ENCODE data around the gene CFAP99.

The CFAP99 gene

GRCh38 chr4:2395584-2395983 is 23.2 kb upstream of the CFAP99 start:
- no peaks in the 10 kb centered on the region for H3K79me2 ChIP-seq (ENCODE audit: control insufficient read depth, low read length)
- H3K27me3 ChIP-seq (ENCODE audit: control insufficient read depth, low read length), result peaks cover 21% of the 10 kb centered on the region
- H3K27ac ChIP-seq (ENCODE audit: low read depth, low read length), result no peak overlapping the region
- H4K20me1 ChIP-seq (ENCODE audit: control insufficient read depth, insufficient read depth, low read depth, low read length), result no peaks in the 10 kb centered on the region
- no peaks in the 10 kb centered on the region for H3K36me3 ChIP-seq (ENCODE audit: control insufficient read depth, low read length)
- H3K4me3 ChIP-seq (ENCODE audit: low read length), result no peak overlapping the region
- H3K4me1 ChIP-seq (ENCODE audit: control insufficient read depth, low read length), result peaks cover 11% of the 10 kb centered on the region
- H3K9me2 ChIP-seq (replicated peaks; ENCODE audit: control insufficient read depth, low read length), result no peaks in the 10 kb centered on the region
- H3K9me3 ChIP-seq (ENCODE audit: control insufficient read depth, insufficient read depth, low read length), result no peaks in the 10 kb centered on the region
- no peak overlapping the region for H3K4me2 ChIP-seq (ENCODE audit: low read length)
- H3F3A ChIP-seq (ENCODE audit: control insufficient read depth, insufficient read depth), result no peaks in the 10 kb centered on the region
- TF ChIP-seq EZH2phosphoT487 (IDR thresholded peaks at IDR 0.05; ENCODE audit: borderline replicate concordance, low read length) (no peak), CTCF (IDR thresholded peaks at IDR 0.05; ENCODE audit: low read depth, low read length, poor library complexity, severe bottlenecking) (no peak)

- H3K4me2 ChIP-seq (ENCODE audit: low read length), result no peak overlapping the region
- no peaks in the 10 kb centered on the region for H3F3A ChIP-seq (ENCODE audit: control insufficient read depth, insufficient read depth)
- no peaks in the 10 kb centered on the region for H3K79me2 ChIP-seq (ENCODE audit: control insufficient read depth, low read length)
- H3K9me3 ChIP-seq (ENCODE audit: control insufficient read depth, insufficient read depth, low read length), result no peaks in the 10 kb centered on the region
- peaks cover 11% of the 10 kb centered on the region for H3K4me1 ChIP-seq (ENCODE audit: control insufficient read depth, low read length)
- H3K27me3 ChIP-seq (ENCODE audit: control insufficient read depth, low read length), result peaks cover 21% of the 10 kb centered on the region; the same call in 1 of the 2 replicates
- no peak overlapping the region for H3K4me3 ChIP-seq (ENCODE audit: low read length)
- no peaks in the 10 kb centered on the region for H3K9me2 ChIP-seq (replicated peaks; ENCODE audit: control insufficient read depth, low read length)
- H3K27ac ChIP-seq (ENCODE audit: low read depth, low read length), result no peak overlapping the region
- TF ChIP-seq EZH2phosphoT487 (IDR thresholded peaks at IDR 0.05; ENCODE audit: borderline replicate concordance, low read length) (no peak), CTCF (IDR thresholded peaks at IDR 0.05; ENCODE audit: low read depth, low read length, poor library complexity, severe bottlenecking) (no peak)
- H4K20me1 ChIP-seq (ENCODE audit: control insufficient read depth, insufficient read depth, low read depth, low read length), result no peaks in the 10 kb centered on the region
- no peaks in the 10 kb centered on the region for H3K36me3 ChIP-seq (ENCODE audit: control insufficient read depth, low read length)
Measured at GRCh38 chr4:2396781-2397368, 21.9 kb upstream of the CFAP99 start.

- Histone ChIP-seq H3K9me2 (replicated peaks; ENCODE audit: control insufficient read depth, low read length) (no peaks in the 10 kb centered on the region), H3K9me3 (ENCODE audit: control insufficient read depth, insufficient read depth, low read length) (no peaks in the 10 kb centered on the region), H3K79me2 (ENCODE audit: control insufficient read depth, low read length) (no peaks in the 10 kb centered on the region), H4K20me1 (ENCODE audit: control insufficient read depth, insufficient read depth, low read depth, low read length) (no peaks in the 10 kb centered on the region), H3K27ac (ENCODE audit: low read depth, low read length) (no peak overlapping the region), H3K27me3 (ENCODE audit: control insufficient read depth, low read length) (peaks cover 27% of the 10 kb centered on the region), H3F3A (ENCODE audit: control insufficient read depth, insufficient read depth) (no peaks in the 10 kb centered on the region), H3K36me3 (ENCODE audit: control insufficient read depth, low read length) (no peaks in the 10 kb centered on the region), H3K4me3 (ENCODE audit: low read length) (no peak overlapping the region), H3K4me2 (ENCODE audit: low read length) (no peak overlapping the region), H3K4me1 (ENCODE audit: control insufficient read depth, low read length) (peaks cover 11% of the 10 kb centered on the region)
- TF ChIP-seq EZH2phosphoT487 (IDR thresholded peaks at IDR 0.05; ENCODE audit: borderline replicate concordance, low read length) (no peak), CTCF (IDR thresholded peaks at IDR 0.05; ENCODE audit: low read depth, low read length, poor library complexity, severe bottlenecking) (no peak)
Measured at GRCh38 chr4:2397596-2398379, 21.0 kb upstream of the CFAP99 start.
